Cardiac fibroblast (primary cell): ENCODE measurements around the gene KLF15.

Source experiments
- DNase-seq, 2 donors: peaks; one replicate each; pipeline versions ENCODE4 v3.0.0 to v3.0.0-alpha.2; 2010; ENCODE audit warnings: low read depth in 2 of 2
- H3K4me3 ChIP-seq, 2 donors: replicated peaks in 1 of 2; 1 replicate in 1 of 2; 2 replicates in 1 of 2; pipeline ENCODE4 v1.5.1; 2011; ENCODE audit warnings: low read depth in 2 of 2, low read length in 2 of 2, mild to moderate bottlenecking in 2 of 2, moderate library complexity in 1 of 2
- TF ChIP-seq, protein P1 (sequence below): IDR thresholded peaks from one replicate; pipeline ENCODE4 v1.5.1; 2011; ENCODE audit warnings: low read depth, mild to moderate bottlenecking, low read length, inconsistent platforms

The KLF15 gene

DNA sequence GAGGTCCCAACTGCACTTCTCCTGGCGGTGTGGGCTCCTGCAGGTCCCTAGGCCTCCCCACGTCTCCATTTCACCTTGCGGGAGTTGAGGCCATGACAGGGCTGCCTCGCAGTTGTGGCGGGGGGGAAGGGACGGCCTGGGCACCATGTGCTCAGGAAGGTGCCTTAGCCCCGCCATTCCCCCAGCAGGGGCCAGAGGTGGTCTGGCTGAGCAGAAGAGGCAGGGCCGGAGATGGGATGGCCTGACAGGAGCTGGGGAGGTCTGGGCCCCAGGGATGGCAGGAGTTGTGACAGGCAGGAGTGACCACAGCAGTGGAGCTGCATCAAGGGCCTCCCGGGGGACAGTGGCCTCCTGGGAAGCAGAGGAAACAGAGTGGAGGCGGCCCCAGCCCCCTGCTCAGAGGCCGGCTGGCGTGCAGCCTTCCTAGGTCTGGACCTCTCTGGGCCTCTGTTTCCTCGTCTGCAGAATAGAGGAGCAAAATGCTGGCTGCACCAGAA is 18.7 kb upstream of the KLF15 start:
- no peak overlapping the region for H3K4me3 ChIP-seq
- TF ChIP-seq, protein P1, sequence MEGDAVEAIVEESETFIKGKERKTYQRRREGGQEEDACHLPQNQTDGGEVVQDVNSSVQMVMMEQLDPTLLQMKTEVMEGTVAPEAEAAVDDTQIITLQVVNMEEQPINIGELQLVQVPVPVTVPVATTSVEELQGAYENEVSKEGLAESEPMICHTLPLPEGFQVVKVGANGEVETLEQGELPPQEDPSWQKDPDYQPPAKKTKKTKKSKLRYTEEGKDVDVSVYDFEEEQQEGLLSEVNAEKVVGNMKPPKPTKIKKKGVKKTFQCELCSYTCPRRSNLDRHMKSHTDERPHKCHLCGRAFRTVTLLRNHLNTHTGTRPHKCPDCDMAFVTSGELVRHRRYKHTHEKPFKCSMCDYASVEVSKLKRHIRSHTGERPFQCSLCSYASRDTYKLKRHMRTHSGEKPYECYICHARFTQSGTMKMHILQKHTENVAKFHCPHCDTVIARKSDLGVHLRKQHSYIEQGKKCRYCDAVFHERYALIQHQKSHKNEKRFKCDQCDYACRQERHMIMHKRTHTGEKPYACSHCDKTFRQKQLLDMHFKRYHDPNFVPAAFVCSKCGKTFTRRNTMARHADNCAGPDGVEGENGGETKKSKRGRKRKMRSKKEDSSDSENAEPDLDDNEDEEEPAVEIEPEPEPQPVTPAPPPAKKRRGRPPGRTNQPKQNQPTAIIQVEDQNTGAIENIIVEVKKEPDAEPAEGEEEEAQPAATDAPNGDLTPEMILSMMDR, result no peak

DNA sequence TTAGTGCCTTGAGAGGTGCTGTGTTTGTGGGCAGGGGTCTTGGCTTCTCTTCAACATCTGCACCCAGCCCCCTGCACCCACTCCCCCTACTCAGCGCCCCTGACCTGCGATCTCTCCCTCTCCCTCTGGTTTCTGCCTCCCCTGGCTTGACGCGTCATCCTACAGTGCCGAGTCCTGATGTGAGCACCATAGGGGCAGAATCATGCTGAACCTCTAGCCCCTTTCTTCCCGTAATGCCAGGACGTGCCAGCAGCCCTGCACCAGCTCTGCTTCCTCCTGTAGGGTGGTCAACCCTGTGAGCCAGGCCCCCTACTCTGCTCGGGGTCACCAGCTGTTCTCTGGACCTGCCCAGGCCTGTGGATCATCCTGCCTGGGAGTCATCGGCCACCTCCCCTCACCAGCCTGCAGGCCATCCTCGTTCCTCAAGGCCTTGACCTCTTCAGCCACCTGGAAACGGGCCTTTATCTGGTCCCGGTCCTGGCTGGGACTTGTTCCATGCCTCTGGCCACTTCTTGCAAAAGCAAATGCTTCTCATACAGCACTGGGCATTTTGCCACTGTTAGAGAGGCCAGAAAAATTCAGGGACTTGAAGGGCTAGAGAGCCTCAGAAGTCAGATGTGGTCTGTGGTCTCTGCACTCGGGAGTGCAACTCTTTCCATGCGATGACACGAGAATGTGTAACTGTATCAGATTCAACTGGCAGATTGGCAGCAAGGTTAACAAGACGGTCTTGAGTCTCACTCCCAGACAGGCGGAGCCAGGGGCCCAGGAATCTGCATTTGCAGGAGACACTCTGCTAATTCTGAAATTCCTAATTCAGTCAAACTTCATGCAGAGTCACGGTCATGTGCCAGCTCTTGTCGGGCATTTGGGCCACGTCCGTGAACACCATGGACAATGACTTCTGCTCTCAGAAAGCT is 16.7 kb upstream of the KLF15 start:
- no peak overlapping the region for H3K4me3 ChIP-seq
- peak; percentile 13 to 78 for DNase-seq
- TF ChIP-seq, protein P1, result no peak

More for the DNA sequence above, 18.7 kb upstream of the KLF15 start:
- no peak for DNase-seq

DNA sequence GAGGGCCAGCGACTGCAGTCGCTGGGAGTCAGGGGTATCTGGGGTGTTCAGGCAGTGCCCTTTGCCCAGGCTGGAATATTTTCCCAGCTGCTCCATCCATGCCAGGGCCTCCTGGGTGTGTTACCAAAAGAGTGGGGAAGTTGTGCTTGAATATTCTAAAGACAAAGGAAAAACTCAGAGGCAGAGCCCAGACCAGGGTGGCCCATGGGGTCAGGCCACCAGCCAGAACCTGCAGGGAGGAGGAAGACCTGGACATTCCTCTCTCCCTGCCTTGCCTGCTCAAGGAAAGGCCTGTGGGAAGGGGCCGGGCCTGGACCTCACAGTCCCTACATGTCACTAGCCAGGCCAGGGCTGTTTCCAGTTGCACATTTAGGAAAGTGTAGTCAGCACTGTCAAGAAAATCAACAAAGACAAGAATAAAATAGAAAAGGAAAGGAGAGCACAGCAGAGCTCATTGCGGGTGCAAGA is 16.0 kb upstream of the KLF15 start:
- TF ChIP-seq, protein P1, result no peak
- DNase-seq, result no peak
- H3K4me3 ChIP-seq, result no peak overlapping the region

DNA sequence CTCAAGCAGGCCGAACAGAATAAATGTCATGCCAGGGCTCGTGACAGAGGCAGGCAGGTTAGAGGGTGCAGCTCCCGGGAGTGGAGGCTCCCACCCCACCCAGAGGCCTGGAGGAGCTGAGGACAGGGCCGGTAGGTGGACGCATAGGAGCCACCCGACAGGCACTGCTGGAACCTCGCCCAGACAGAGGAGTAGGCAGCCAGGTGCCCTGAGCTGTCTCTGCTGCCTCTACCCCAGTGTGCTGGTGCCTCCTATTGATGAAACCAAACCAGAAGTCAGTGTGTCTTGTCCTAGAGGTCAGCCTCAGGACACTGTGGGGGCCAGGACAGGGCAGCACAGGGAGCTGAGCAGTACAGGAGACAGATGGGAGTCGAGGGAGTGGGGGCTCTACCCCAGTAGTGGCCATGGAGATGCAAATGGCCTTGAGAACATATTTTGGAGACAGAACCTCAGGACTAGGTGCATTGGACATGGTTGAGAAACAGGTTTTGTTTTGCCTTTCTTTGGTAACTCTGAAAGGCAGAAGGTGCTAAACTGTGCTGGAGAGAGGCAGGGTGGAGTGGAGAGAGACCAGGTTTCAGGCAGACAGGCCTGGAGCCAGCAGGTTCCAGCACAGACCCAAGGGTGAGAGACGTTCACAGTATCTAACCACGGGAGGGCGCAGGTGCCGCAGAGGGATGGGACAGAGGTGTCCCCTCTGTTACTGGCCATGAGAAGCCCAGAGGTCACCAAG is 15.4 kb upstream of the KLF15 start:
- TF ChIP-seq, protein P1, result no peak
- H3K4me3 ChIP-seq, result no peak overlapping the region
- no peak for DNase-seq

DNA sequence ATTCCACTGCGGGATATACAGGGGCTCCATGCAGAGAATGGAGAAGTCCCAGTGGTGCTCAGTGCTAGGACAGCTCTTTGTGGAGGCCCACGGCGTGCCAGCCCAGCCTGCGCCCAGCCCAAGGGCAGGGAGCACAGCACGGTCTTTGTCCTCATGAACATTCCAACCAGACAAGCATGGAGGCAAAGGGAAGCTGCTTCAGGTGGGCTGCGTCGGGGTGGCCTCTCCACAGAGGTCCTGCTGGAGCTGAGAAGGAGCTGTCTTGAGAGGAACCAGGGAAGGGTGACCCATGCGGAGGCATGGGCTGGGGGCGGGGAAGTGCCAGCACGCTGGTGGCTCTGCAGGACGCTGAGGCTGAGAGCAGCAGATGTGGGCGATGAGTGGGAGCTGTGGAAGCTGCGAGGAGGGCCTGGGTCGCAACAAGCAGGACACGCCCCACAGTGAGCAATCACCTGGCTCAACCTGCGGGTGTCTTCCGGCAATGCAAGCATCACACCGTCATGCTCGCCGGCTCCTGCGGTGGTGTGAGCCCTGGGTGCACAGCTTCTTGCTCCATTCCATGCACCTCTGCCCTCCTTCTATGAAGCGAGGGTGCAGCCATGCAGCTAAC is 14.0 kb upstream of the KLF15 start:
- no peak overlapping the region for H3K4me3 ChIP-seq
- TF ChIP-seq, protein P1, result no peak
- no peak for DNase-seq

DNA sequence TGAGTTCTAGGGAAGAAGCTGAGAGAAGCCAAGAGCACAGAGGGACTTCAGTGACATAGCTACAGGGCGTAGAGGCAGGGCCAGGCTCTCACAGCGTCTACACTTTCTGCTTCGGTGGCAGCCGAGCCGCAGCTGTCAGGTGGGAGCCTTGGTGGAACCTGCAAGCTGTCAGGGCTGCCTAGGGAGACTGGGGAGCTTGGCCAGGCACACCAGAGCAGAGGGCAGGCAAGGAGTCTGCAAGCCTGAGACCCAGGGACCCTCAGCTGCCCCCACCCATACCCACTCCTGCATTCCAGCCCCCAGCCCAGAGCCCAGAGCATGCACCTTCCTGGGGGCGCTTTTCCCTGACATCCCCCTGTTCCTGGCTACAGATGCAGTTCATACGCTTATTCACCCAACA is 13.4 kb upstream of the KLF15 start:
- TF ChIP-seq, protein P1, result no peak
- DNase-seq, result no peak
- H3K4me3 ChIP-seq, result no peak overlapping the region
